ENCODE measurements around the gene ITFG1. TPM values are rescaled to one million over a fixed set of nuclear protein-coding genes. Genes with fewer than 3 reads are reported as not detected.

ITFG1 gene
- total RNA-seq, 1 experiment from 2014 or later: 18.0 TPM

DNA sequence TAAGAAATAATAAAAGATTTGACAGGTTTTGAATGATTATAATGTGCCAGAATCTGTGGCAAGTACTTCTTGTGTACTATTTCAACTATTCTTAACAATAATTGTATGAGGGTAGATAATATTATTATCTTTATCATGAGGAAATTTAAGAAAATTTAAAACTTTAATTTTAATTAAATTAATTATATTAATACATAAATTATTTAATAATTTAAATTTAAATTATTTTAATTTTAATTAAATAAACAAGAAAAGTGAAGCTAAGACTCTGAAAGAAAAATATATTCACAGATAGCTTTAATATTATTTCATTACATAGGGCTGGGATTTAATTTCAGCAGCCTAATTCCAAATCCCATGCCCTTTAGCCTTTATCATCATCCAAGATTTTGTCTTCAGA is 285.7 kb downstream of the ITFG1 start:
- H3K4me1 ChIP-seq (ENCODE audit: insufficient read depth, low read length): no peaks in the 10 kb centered on the region
- H3K27ac Mint-ChIP-seq: no peak overlapping the region
- H3K36me3 Mint-ChIP-seq (ENCODE audit: insufficient read depth in 1 of 3, low read depth in 3 of 3): peaks cover 5 to 7% (median 6%) of the 10 kb centered on the region in 3 experiments; a peak in 6 of 7 replicates
- H3K79me2 ChIP-seq (ENCODE audit: insufficient read depth, low read length): no peaks in the 10 kb centered on the region
- no peak overlapping the region for H3K18ac ChIP-seq (ENCODE audit: insufficient read length, low read depth, low read length)
- no peak overlapping the region for H3K9ac ChIP-seq (ENCODE audit: extremely low read depth, insufficient read length, low read length)
- H3K23ac ChIP-seq (ENCODE audit: insufficient read length, low read depth, low read length): no peak overlapping the region
- H3K4ac ChIP-seq (ENCODE audit: low read depth, low read length): no peak overlapping the region
- no peak overlapping the region for H2BK120ac ChIP-seq (ENCODE audit: low read depth, low read length, poor library complexity, severe bottlenecking)
- no peak for DNase-seq
- no peak overlapping the region for H2AFZ ChIP-seq (ENCODE audit: low read length)
- no peak overlapping the region for H4K91ac ChIP-seq (ENCODE audit: insufficient read length, low read depth, low read length)
- no peaks in the 10 kb centered on the region for H3K4me1 Mint-ChIP-seq
- TF ChIP-seq, protein P1, sequence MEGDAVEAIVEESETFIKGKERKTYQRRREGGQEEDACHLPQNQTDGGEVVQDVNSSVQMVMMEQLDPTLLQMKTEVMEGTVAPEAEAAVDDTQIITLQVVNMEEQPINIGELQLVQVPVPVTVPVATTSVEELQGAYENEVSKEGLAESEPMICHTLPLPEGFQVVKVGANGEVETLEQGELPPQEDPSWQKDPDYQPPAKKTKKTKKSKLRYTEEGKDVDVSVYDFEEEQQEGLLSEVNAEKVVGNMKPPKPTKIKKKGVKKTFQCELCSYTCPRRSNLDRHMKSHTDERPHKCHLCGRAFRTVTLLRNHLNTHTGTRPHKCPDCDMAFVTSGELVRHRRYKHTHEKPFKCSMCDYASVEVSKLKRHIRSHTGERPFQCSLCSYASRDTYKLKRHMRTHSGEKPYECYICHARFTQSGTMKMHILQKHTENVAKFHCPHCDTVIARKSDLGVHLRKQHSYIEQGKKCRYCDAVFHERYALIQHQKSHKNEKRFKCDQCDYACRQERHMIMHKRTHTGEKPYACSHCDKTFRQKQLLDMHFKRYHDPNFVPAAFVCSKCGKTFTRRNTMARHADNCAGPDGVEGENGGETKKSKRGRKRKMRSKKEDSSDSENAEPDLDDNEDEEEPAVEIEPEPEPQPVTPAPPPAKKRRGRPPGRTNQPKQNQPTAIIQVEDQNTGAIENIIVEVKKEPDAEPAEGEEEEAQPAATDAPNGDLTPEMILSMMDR (conservative IDR thresholded peaks at IDR 0.05): no peak
- H3K9me3 ChIP-seq (ENCODE audit: control insufficient read depth, low read depth, low read length): no peaks in the 10 kb centered on the region
- H2BK20ac ChIP-seq (ENCODE audit: low read depth, low read length, poor library complexity, severe bottlenecking): no peak overlapping the region
- H4K5ac ChIP-seq (ENCODE audit: insufficient read length, low read depth, low read length): no peak overlapping the region
- H3K14ac ChIP-seq (ENCODE audit: insufficient read depth, low read length): no peak overlapping the region
- H3K27me3 ChIP-seq (ENCODE audit: insufficient read depth, low read length): no peaks in the 10 kb centered on the region
- H3K4me3 Mint-ChIP-seq: no peak overlapping the region
- no peak overlapping the region for H3T11ph ChIP-seq (ENCODE audit: low read length)
- no peak overlapping the region for H2BK5ac ChIP-seq (ENCODE audit: insufficient read length, low read length)
- peaks cover 5 to 6% of the 10 kb centered on the region in 2 experiments for H3K9me3 Mint-ChIP-seq
- no peak overlapping the region for H3K56ac ChIP-seq (ENCODE audit: insufficient read length, low read depth, low read length)
- no peak overlapping the region for H4K8ac ChIP-seq (replicated peaks; ENCODE audit: insufficient read length, low read depth, low read length)
- H3K27ac ChIP-seq (ENCODE audit: insufficient read length, low read depth, low read length): no peak overlapping the region
- H4K20me1 ChIP-seq (ENCODE audit: control insufficient read depth, insufficient read depth, insufficient read length): no peaks in the 10 kb centered on the region
- H2AK5ac ChIP-seq (ENCODE audit: insufficient read length, low read length): no peak overlapping the region
- no peak overlapping the region for H3K4me2 ChIP-seq (ENCODE audit: insufficient read depth, insufficient read length, low read length)
- H3K23me2 ChIP-seq (ENCODE audit: insufficient read length, low read depth, low read length, poor library complexity, severe bottlenecking): no peaks in the 10 kb centered on the region
- no peak overlapping the region for H2BK15ac ChIP-seq (ENCODE audit: low read depth, low read length)
- H3K79me1 ChIP-seq (ENCODE audit: insufficient read depth, low read depth, low read length, poor library complexity, severe bottlenecking): no peaks in the 10 kb centered on the region
- H3K27me3 Mint-ChIP-seq (ENCODE audit: low read depth): no peaks in the 10 kb centered on the region
- no peak overlapping the region for H2BK12ac ChIP-seq (ENCODE audit: insufficient read length, low read depth, low read length)
